ENCODE measurements around the gene PADI1. TPM values are rescaled to one million over a fixed set of nuclear protein-coding genes. Genes with fewer than 3 reads are reported as not detected.

Gene PADI1
- polyA plus RNA-seq, 1 donor from 2014 or later: not detected

DNA sequence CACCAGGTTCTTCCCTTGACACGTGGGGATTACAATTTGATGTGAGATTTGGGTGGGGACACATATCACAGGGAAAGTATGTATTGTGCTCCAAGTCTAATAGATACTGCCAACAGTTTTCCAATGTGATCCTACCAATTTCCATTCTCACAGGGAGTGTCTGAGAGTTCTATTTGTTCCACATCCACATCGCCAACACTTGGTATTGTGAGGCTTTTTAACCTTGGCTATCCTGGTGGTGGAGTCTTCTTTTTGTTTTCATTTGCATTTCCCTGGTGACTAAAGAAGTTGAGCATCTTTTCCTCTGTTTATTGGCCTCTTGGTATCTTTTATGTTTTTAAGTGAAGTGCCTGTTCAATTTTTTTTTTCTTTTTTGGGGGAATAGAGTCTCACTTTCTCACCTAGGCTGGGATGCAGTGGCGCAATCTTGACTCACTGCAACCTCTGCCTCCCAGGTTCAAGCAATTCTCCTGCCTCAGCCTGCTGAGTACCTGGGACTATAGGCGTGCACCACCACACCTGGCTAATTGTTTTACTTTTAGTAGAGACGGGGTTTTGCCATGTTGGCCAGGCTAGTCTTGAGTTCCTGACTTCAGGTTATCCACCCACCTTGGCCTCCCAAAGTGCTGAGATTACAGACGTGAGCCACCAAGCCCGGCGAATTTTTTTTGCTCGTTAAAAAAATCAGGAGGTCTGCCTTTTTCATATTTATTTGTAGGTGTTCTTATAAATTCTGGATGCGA is 15.9 kb upstream of the PADI1 start:
- Mint-ChIP-seq H3K9me3 (peaks cover 3 to 13% (median 4%) of the 10 kb centered on the region in 3 donors), H3K4me3 (no peak overlapping the region), H3K4me1 (peaks cover 2 to 21% (median 4%) of the 10 kb centered on the region in 3 donors), H3K27ac (no peak overlapping the region), H3K36me3 (no peaks in the 10 kb centered on the region), H3K27me3 (no peaks in the 10 kb centered on the region)

DNA sequence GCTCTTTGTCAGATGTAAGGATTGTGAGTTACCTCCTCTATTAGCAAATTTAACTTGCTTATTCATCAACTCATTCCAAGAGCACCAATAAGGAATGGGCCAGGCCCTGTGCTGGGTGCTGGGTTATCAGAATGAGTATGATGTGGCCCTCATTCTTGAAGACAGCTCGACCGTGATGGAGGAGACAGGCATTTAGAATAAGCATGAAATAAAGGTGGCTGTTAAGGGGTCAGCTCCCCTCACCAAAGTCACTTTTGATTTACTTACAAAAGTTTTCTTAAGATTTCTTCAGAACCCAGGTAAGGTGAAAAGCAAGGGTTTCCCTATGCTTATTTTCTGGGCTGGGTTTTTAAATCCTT is 15.3 kb upstream of the PADI1 start:
- Mint-ChIP-seq H3K9me3 (peaks cover 3 to 13% (median 4%) of the 10 kb centered on the region in 3 donors), H3K4me3 (no peak overlapping the region)

DNA sequence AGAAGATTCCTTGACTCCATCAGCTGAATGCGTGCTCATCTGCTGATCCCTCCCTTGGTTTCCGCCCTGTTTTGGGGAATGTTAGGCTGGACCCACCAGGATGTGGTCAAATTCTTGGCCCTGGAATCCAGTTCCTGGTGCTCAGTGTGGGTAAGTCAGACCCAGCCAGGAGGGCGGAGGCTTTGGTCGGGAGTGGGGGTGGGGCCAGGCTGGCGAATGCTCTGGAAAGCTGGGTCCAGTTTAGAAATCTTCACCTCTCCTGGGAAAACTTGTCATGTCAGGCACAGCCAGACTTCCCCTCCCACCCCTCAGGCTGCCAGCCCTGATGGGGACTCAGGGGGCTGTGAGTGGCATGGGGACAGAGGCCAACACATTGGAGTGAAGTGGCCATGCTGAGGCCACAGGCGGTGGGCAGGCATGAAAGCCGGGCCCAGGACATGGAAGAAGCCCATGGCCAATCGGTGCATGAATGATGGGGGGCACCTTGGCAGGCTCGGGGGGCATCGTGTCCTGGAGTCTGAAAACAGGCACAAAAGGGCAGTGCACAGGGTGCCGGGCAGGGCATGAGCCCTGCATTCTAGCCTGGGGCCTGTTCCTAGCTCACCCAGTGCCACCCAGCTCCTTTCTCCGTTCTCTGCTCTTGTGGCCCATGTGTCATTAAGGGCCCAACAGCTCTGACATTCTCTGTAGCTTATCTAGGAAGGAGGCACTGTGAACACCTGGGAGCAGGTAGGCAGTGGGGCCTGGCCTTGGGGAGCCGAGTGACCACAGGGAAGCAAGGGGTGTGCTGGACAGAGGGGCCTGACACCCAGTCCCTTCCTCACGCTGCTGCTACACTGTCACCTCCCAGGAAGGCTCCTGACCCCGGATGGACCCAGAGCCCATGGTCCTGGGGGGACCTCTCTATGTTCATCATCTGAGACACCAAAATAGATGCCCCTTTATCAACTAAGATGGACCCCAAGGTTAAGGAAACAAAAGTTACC is 14.6 kb upstream of the PADI1 start:
- Mint-ChIP-seq H3K9me3 (peaks cover 3 to 13% (median 4%) of the 10 kb centered on the region in 3 donors), H3K4me1 (peaks cover 2 to 21% (median 4%) of the 10 kb centered on the region in 3 donors), H3K36me3 (no peaks in the 10 kb centered on the region), H3K4me3 (no peak overlapping the region), H3K27me3 (no peaks in the 10 kb centered on the region), H3K27ac (peak overlapping the region in 1 of 3 donors; percentile 80)

More for the DNA sequence above, 15.3 kb upstream of the PADI1 start:
- Mint-ChIP-seq H3K27me3 (no peaks in the 10 kb centered on the region), H3K27ac (no peak overlapping the region), H3K4me1 (peaks cover 2 to 21% (median 4%) of the 10 kb centered on the region in 3 donors), H3K36me3 (no peaks in the 10 kb centered on the region)

DNA sequence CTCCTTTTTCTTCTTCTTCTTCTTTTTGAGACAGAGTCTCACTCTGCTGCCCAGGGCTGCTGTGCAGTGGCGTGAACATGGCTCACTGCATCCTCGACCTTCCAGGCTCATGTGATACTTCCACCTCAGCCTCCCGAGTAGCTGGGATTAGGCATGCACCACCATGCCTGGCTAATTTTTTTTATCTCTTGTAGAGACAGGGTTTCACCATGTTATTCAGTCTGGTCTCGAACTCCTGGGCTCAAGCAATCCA is 13.0 kb upstream of the PADI1 start:
- Mint-ChIP-seq H3K4me3 (no peak overlapping the region), H3K9me3 (peaks cover 3 to 13% (median 4%) of the 10 kb centered on the region in 3 donors), H3K36me3 (no peaks in the 10 kb centered on the region), H3K27me3 (no peaks in the 10 kb centered on the region), H3K27ac (peak overlapping the region in 2 of 3 donors; percentile 65 to 76), H3K4me1 (peaks cover 2 to 12% (median 4%) of the 10 kb centered on the region in 3 donors)

DNA sequence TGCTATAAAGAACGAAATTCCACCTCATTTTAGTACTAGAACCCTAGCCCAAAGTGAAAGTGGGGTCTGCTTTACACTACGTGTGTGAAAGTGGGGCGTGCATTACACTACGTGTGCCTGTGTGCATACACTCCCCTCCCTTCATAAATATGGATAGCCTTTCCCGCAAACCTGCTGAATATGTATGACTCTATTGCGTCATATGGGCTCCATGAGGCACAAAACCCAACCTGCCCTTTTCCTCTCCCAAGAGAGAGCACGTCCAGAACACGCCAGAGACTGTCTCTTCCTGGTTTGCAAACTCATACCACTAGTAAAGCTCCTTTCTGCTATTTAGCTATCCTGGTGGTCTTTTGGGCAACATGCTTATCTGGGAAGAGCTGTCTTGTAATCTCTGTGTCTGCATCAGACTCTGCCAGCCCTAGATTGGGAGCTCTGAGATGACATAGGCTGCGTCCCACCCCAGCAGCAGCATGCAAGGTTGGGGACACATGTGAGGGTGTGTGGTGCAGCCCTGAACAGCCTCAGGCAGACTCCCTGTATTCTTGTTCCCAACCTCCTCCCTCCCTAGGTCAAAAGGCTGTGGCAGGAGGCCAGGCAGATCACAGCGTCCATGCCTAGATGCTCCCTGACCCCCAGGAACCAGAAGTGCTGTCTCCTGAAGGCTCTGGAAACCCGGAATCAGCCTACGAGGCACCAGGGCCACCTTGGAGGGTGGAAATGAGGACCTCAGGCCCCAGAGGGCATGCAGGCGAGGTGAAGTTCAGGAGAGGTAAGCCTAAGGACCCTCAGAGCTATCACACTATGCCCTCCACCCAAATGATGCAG is 12.3 kb upstream of the PADI1 start:
- Mint-ChIP-seq H3K9me3 (peaks cover 3 to 13% (median 4%) of the 10 kb centered on the region in 3 donors), H3K27me3 (no peaks in the 10 kb centered on the region), H3K4me1 (peaks cover 2 to 10% (median 4%) of the 10 kb centered on the region in 3 donors), H3K27ac (peak overlapping the region in 1 of 3 donors; percentile 76), H3K36me3 (no peaks in the 10 kb centered on the region), H3K4me3 (no peak overlapping the region)

DNA sequence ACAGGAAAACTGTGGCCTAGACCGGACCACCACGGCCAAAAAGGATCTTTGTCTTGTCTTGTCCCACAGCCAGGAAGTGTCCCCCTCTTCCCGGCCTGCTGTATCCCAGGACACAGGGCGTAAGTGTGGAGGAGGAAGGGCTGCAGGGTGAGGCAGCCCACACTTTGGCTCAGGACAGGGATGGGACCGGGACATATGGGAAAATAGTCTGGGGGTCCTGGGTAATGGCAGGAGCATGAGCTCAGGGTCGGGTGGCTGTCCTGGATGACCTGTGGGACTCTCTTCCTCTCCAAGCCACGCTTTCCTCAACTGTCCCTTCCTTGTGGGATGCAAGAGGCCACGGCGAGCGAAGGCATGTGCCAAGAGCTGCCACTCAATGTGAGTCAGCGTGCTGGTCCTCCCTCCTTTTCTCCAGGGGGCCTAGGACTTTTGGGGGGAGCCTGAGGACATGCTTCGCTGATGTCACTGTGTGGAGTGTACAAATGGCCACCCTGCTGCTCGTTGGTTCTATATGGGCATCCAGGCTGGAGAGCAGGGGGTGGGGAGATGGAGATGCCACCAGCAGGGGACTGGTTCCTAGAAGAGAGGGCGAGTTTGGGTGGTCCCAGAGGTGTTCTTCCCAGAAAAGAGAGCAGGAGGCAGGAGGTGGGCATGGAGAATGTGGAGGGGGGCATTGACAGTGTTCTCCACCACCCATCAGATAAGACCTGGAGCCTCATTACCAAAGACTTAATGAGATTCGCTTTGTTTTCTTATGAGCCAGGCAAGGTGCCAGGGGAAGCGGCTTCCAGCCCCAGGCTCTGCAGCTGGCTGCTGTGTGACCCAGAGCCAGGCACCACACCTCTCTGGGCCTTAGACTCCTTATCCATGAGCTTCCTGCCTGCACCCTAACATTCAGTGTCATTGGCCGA is 11.5 kb upstream of the PADI1 start:
- Mint-ChIP-seq H3K4me1 (peaks cover 2 to 10% (median 4%) of the 10 kb centered on the region in 3 donors), H3K4me3 (no peak overlapping the region)

DNA sequence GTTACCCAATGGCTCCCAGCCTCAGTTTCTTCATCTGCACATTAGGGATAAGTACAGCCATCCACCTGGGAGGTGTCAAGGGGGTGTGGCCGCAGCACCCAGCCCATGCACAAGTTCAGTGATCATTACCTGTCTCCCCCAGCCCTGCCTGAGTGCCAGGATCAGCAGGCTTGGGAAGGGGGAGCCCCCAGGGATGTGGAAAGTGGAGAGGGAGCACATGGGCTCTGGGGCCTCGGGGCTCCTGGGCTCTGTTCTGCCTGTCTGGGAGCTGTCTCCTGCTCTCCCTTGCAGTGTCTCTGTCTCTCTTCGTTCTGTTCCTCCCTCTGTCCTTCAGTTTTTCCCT is 10.8 kb upstream of the PADI1 start:
- H3K4me3 Mint-ChIP-seq: no peak overlapping the region
- H3K36me3 Mint-ChIP-seq: no peaks in the 10 kb centered on the region
- H3K9me3 Mint-ChIP-seq: peaks cover 0 to 2% (median under 1%) of the 10 kb centered on the region in 3 donors
- no peaks in the 10 kb centered on the region for H3K27me3 Mint-ChIP-seq
- no peak overlapping the region for H3K27ac Mint-ChIP-seq
- peaks cover 2 to 10% (median 4%) of the 10 kb centered on the region in 3 donors for H3K4me1 Mint-ChIP-seq

More for the DNA sequence above, 11.5 kb upstream of the PADI1 start:
- Mint-ChIP-seq H3K36me3 (no peaks in the 10 kb centered on the region), H3K9me3 (peaks cover under 1 to 7% (median 4%) of the 10 kb centered on the region in 3 donors), H3K27ac (no peak overlapping the region), H3K27me3 (no peaks in the 10 kb centered on the region)

DNA sequence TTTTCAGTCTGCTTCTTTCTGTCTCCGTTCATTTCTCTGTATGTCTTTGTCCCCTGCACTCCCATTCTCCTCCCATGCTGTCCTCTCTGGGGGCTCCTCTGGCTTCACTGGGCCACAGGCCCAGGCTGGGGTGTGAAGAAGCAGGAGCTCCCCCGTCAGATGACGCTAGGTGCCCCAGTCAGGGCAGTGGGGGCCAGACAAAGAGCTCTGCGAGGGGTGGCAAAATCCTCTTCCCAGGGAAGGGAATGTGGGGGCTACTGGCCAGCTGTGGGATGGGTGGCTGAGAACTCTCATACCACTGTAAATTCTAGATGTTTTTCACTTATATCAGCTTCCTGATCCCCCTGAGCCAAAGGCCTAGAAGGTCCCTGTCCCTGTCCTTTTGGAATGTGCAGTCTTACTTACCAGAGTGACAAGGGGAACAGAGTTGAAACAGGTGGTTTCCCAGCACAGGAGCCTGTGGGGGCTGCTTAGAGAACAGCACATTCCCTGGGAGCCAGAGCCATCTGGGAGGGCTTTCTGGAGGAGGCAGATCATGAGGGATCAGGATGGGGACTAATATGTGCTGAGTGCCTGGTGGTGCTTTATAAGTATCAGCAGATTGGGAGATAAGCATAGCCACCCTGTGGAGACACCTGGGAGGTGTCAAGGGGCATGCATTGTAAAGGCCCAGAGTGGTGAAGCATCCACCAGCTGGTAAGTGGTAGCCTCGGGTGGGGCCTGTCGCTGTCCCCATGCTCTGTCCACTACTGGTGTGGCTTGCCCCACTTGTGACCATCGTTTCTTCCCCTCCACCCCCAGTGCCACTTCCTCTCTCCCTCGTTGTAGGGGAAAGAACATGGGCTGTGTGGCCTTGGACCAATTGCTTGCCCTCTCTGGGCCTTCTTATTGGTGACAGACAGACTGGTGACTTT is 10.1 kb upstream of the PADI1 start:
- Mint-ChIP-seq H3K36me3 (no peaks in the 10 kb centered on the region), H3K9me3 (no peaks in the 10 kb centered on the region), H3K27me3 (no peaks in the 10 kb centered on the region), H3K27ac (peak overlapping the region in 1 of 3 donors; percentile 23), H3K4me3 (no peak overlapping the region), H3K4me1 (peaks cover 2 to 10% (median 4%) of the 10 kb centered on the region in 3 donors)

DNA sequence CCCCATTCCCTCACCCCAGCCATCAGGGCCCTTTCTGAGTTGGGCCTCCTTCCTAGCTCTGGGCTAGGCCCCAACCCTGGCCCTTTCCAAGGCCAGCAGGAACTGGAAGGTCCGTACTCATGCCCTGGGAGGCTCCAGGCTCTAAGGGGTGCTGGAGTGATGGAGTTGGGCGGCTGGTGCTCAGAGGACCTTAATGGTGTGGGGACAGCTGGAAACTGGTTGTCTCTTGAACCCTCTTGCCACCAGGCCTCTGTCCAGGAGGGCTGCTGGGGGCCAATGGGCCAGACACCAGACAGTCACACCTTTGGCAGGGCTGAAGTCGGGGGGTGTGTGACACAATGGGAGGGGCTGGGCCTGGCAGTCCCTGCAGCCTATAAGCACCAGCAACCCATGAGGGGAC is 9.2 kb upstream of the PADI1 start:
- Mint-ChIP-seq H3K27me3 (no peaks in the 10 kb centered on the region), H3K4me1 (peaks cover 2 to 10% (median 4%) of the 10 kb centered on the region in 3 donors), H3K27ac (no peak overlapping the region), H3K9me3 (no peaks in the 10 kb centered on the region), H3K36me3 (no peaks in the 10 kb centered on the region), H3K4me3 (no peak overlapping the region)

DNA sequence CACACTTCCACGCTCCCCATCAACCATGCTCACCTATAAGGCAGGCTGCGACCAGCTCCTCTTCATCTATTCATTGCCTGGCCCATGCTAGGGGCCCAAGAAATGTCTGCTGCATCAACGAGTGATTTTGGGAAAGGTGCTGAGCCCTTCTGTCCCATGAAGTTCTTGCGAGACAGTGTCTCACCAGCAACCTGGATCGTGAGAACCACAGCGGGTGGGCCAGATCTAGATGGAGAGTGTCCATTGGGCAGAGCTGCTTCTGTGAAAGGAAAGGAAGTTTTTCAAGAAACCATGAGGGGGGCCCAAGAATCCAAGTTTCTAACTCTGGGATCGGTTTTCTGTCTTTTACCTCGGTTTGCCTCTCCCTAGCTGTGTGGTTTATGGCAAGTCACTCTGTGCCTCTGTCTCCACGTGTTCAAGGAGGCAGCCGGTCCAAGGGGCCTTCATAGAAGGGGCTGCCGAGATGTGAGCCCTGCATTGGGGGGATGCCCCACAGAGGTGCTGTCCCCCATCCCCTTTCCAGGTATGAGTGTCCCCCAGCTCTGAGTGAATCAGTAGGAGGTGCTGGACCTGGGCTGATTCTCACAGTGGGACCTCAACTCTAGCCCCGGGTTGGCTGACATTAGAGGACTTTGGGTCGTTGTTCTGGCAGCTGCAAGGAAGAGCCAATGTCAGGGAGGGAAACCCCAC is 8.3 kb upstream of the PADI1 start:
- Mint-ChIP-seq H3K4me3 (no peak overlapping the region), H3K27ac (no peak overlapping the region)

DNA sequence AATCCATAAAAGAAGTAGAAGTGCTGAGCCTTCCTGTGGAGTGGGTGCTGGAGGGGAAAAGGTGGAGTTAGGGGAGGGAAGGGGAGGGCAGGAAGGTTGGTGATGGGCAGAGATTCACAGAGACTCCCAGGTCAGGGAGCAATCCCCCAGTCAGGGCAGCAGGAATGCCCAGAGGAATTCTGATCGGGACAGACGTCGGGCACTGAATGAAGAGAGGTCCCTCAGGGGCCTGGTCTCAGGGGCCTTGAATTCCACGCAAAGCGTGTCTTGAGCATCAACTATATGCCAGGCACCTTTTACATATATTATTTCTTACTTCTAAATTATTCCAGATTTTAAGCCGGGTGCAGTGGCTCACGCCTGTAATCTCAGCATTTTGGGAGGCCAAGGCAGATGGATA is 7.2 kb upstream of the PADI1 start:
- no peak overlapping the region for H3K4me3 Mint-ChIP-seq
- H3K27me3 Mint-ChIP-seq: no peaks in the 10 kb centered on the region
- H3K4me1 Mint-ChIP-seq: peaks cover 0 to 5% (median 0%) of the 10 kb centered on the region in 3 donors
- no peaks in the 10 kb centered on the region for H3K36me3 Mint-ChIP-seq
- no peaks in the 10 kb centered on the region for H3K9me3 Mint-ChIP-seq
- no peak overlapping the region for H3K27ac Mint-ChIP-seq

More for the DNA sequence above, 8.3 kb upstream of the PADI1 start:
- Mint-ChIP-seq H3K4me1 (peaks cover 2 to 13% (median 4%) of the 10 kb centered on the region in 3 donors), H3K9me3 (no peaks in the 10 kb centered on the region), H3K36me3 (no peaks in the 10 kb centered on the region), H3K27me3 (no peaks in the 10 kb centered on the region)

DNA sequence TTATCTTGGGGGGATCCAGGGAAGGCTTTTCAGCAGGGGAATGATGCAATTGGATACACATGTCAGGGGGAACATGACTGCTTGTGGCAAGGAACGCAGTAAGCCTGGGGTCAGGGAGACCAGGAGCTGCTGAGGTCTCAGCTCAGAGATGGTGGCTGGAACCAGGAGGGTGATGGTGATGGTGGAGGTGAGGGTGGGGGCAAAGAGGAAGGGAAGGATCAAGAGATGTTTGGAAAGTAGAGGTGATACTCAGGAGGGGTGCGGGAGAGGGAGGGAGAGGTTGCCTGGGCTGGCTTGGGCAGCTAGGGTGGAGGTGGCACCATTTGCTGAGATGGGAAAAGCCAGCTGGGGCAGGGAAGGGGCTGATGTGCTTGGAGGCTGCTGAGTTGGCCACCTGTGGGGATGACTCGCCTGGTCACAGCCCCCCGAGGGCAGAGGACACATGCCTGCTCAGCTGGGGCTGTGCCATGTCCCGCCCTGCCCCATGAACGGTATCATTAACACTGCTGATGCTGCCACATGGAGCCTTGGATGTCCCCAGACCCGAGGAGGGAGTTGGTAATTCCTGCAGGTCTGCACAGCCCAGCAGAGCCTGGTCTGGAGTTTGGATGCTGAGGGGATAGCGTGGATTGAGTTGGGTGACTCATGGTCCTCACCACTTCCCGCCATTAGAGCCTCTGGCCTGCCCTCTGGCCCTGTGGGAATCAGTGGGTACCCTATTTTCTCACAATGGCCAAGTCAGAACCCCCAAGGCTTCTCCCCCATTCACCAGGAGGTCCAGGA is 6.3 kb upstream of the PADI1 start:
- H3K9me3 Mint-ChIP-seq: no peaks in the 10 kb centered on the region
- H3K4me1 Mint-ChIP-seq: peaks cover 0 to 5% (median 0%) of the 10 kb centered on the region in 3 donors
- no peaks in the 10 kb centered on the region for H3K27me3 Mint-ChIP-seq
- H3K36me3 Mint-ChIP-seq: no peaks in the 10 kb centered on the region
- H3K4me3 Mint-ChIP-seq: no peak overlapping the region
- no peak overlapping the region for H3K27ac Mint-ChIP-seq

Measured in IgD-negative memory B cell (primary cell).